ENCODE results near the gene RRBP1.
A peak's percentile ranks its signal among the peaks of the same experiment; 100 is the strongest.

RRBP1 gene

DNA sequence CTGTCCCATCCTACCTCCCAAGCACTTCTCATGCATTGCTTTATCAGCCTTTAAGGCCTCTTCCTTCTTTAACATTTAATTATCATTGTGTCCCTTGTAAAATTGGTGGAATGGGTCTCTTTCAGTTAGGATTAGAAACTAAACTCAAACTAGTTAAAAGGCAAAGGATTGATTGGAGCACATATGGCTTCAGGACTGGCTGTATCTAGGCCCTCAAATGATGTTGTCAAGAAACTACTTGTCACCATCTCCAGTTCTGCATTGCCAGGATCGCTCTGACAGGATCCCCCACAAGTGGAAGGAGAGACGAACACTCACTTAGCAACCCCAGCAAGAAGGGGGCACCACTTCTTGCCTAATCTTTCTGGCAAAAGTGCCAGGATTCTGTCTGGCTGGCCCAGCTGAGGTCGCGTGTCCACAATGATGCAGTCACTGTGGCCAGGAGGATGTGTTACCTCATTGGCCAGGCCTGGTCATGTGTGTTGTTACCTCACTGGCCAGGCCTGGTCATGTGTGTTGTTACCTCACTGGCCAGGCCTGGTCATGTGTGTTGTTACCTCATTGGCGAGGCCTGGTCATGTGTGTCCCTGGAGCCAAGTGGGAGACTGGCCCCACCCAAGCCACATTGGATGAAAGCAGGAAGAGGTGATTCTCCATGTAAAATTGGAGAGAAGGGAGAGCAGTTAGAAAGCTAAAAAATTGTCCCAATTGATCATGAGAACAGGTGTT lies 22.7 kb upstream of the RRBP1 start:
- no peaks in the 10 kb centered on the region for H3K36me3 ChIP-seq (ENCODE audit: low read depth)
- ATAC-seq (ENCODE audit: low read depth) (no peak), DNase-seq (ENCODE audit: low spot score) (no peak)
- H3K27ac ChIP-seq (ENCODE audit: poor library complexity, severe bottlenecking) = no peak overlapping the region
- TF ChIP-seq, protein P1, sequence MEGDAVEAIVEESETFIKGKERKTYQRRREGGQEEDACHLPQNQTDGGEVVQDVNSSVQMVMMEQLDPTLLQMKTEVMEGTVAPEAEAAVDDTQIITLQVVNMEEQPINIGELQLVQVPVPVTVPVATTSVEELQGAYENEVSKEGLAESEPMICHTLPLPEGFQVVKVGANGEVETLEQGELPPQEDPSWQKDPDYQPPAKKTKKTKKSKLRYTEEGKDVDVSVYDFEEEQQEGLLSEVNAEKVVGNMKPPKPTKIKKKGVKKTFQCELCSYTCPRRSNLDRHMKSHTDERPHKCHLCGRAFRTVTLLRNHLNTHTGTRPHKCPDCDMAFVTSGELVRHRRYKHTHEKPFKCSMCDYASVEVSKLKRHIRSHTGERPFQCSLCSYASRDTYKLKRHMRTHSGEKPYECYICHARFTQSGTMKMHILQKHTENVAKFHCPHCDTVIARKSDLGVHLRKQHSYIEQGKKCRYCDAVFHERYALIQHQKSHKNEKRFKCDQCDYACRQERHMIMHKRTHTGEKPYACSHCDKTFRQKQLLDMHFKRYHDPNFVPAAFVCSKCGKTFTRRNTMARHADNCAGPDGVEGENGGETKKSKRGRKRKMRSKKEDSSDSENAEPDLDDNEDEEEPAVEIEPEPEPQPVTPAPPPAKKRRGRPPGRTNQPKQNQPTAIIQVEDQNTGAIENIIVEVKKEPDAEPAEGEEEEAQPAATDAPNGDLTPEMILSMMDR (IDR thresholded peaks at IDR 0.05; ENCODE audit: poor library complexity, severe bottlenecking) = no peak
- H3K4me3 ChIP-seq (ENCODE audit: severe bottlenecking) = no peak overlapping the region
- no peaks in the 10 kb centered on the region for H3K4me1 ChIP-seq (ENCODE audit: insufficient read depth, poor library complexity, severe bottlenecking)
- no peaks in the 10 kb centered on the region for H3K9me3 ChIP-seq (ENCODE audit: severe bottlenecking)
- no peaks in the 10 kb centered on the region for H3K27me3 ChIP-seq (ENCODE audit: insufficient read depth, poor library complexity, severe bottlenecking)

DNA sequence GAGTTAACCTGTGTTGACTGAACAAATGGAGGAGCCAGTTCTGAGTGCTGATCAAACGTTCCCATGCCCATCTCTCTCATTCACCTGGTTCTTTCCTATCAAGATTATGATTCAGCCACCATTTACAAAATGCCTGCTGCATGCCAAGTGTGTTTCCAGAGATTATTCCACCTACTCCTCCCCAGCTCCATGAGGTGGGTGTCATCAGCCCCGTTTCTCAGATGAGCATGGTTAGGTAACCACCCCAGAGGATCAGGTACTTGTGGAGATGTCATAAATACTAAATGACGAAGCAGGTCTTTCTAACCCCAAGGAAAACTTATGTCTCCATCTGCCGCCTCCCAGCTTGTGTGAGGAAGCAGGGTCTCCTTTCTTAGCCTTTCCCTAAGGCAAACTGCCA lies 19.8 kb upstream of the RRBP1 start:
- Histone ChIP-seq H3K27me3 (ENCODE audit: insufficient read depth, poor library complexity, severe bottlenecking) (no peaks in the 10 kb centered on the region), H3K27ac (ENCODE audit: poor library complexity, severe bottlenecking) (no peak overlapping the region), H3K9me3 (ENCODE audit: severe bottlenecking) (no peaks in the 10 kb centered on the region), H3K4me3 (ENCODE audit: severe bottlenecking) (no peak overlapping the region), H3K36me3 (ENCODE audit: low read depth) (no peaks in the 10 kb centered on the region), H3K4me1 (ENCODE audit: insufficient read depth, poor library complexity, severe bottlenecking) (no peaks in the 10 kb centered on the region)
- TF ChIP-seq, protein P1 (IDR thresholded peaks at IDR 0.05; ENCODE audit: poor library complexity, severe bottlenecking) = no peak
- DNase-seq (ENCODE audit: low spot score) = no peak
- ATAC-seq (ENCODE audit: low read depth) = no peak

DNA sequence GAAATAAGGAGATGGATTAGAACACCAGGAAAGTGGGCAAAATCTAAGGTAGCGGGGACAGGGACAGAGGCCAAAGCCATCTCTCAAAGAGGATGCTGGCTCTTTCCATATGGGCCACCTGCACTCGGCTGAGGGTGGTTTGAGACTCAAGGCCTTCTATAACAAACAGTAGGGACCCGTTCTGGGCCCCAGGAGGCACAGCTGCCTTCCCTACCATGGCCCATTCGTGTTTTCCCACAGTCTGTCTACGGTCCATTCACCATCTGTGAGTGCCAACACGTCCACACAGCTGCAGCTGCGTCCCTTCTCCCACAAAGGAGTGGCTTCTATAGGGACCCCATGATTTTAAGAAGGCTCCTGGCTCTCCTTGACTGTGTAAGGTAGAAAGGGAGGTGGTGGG lies 18.6 kb upstream of the RRBP1 start:
- Histone ChIP-seq H3K4me1 (ENCODE audit: insufficient read depth, poor library complexity, severe bottlenecking) (no peaks in the 10 kb centered on the region), H3K36me3 (ENCODE audit: low read depth) (no peaks in the 10 kb centered on the region), H3K9me3 (ENCODE audit: severe bottlenecking) (no peaks in the 10 kb centered on the region), H3K27me3 (ENCODE audit: insufficient read depth, poor library complexity, severe bottlenecking) (no peaks in the 10 kb centered on the region), H3K27ac (ENCODE audit: poor library complexity, severe bottlenecking) (no peak overlapping the region), H3K4me3 (ENCODE audit: severe bottlenecking) (no peak overlapping the region)
- DNase-seq (ENCODE audit: low spot score) = no peak
- TF ChIP-seq, protein P1 (IDR thresholded peaks at IDR 0.05; ENCODE audit: poor library complexity, severe bottlenecking) = no peak
- ATAC-seq (ENCODE audit: low read depth) = no peak

DNA sequence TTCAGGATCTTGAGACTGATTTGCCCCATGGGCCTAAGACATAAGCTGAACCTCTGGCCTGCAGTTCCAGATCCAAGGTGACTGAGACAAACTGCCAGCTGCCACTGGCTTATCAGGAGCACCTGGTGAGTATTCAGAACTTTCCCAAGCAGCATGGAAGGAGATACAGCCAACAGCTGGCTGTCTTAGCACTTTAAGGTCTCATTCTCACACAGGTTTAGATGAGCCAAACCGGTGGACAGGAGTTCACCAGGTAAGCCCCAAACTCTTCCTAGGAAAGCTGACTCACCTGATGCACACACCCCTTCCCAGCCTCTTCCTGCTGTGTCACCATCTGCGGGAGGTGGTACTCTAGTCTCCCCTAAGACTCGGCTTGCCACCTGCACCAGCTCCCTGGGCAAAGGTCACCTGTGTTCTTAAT lies 17.9 kb upstream of the RRBP1 start, which contains the start of gene BANF2:
TSS of gene BANF2 (plus strand) at position 36 of the 421 bp plus-strand sequence. CDS start 25,060 bp downstream, outside the sequence.
- H3K4me3 ChIP-seq (ENCODE audit: severe bottlenecking) = no peak within 1 kb of the TSS
- H3K4me1 ChIP-seq (ENCODE audit: insufficient read depth, poor library complexity, severe bottlenecking) = no peaks in the 10 kb centered on the region
- peak; percentile 46; the same call in 2 of the 3 replicates for ATAC-seq (ENCODE audit: low read depth)
- H3K36me3 ChIP-seq (ENCODE audit: low read depth) = no peaks in the 10 kb centered on the region
- H3K9me3 ChIP-seq (ENCODE audit: severe bottlenecking) = no peaks in the 10 kb centered on the region
- no peaks in the 10 kb centered on the region for H3K27me3 ChIP-seq (ENCODE audit: insufficient read depth, poor library complexity, severe bottlenecking)
- TF ChIP-seq, protein P1 (IDR thresholded peaks at IDR 0.05; ENCODE audit: poor library complexity, severe bottlenecking) = no peak
- no peak for DNase-seq (ENCODE audit: low spot score)
- no peak within 1 kb of the TSS for H3K27ac ChIP-seq (ENCODE audit: poor library complexity, severe bottlenecking)

DNA sequence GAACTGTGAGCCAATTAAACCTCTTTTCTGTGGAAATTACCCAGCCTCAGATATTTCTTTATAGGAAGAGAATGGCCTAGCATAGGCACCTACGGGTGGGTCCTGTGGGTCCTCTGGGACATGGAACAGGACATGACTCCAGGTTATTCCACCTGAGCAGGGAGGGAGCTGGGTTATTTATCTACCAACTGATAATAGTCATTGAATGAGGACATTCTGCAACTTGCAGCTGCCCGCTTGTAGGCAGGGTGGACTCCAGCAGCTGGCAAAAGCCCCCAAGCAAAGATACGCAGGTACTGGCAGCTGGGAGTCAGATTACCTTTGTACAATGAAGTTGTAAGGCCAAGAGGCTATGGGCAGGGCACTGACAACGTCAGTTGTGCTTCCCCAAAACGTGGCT lies 16.3 kb upstream of the RRBP1 start:
- Histone ChIP-seq H3K4me3 (ENCODE audit: severe bottlenecking) (no peak overlapping the region), H3K9me3 (ENCODE audit: severe bottlenecking) (no peaks in the 10 kb centered on the region), H3K36me3 (ENCODE audit: low read depth) (no peaks in the 10 kb centered on the region), H3K27ac (ENCODE audit: poor library complexity, severe bottlenecking) (no peak overlapping the region), H3K27me3 (ENCODE audit: insufficient read depth, poor library complexity, severe bottlenecking) (no peaks in the 10 kb centered on the region), H3K4me1 (ENCODE audit: insufficient read depth, poor library complexity, severe bottlenecking) (no peaks in the 10 kb centered on the region)
- TF ChIP-seq, protein P1 (IDR thresholded peaks at IDR 0.05; ENCODE audit: poor library complexity, severe bottlenecking) = no peak
- no peak for DNase-seq (ENCODE audit: low spot score)
- no peak for ATAC-seq (ENCODE audit: low read depth)
